Measurements from ENCODE around the gene LRRC73.

Gene LRRC73

DNA sequence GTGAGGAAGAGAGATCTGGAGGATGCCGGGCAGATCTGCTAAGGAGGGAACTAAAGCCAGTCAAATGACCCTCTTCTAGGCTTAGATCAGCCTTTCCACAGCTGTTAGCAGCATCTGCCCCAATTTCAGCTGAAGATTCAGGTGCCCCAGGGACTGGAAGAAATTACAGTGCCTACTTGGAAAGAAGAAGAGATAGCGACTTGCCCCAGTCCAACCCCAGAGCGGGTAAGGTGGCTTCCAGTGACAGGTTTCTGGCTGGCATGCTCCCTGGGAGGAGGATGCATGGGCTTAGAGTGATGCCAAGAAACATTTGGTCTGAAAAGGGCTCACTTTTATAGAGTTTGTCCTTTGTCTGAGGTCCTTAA is 32.2 kb downstream of the LRRC73 start:
- TF ChIP-seq, protein P1, sequence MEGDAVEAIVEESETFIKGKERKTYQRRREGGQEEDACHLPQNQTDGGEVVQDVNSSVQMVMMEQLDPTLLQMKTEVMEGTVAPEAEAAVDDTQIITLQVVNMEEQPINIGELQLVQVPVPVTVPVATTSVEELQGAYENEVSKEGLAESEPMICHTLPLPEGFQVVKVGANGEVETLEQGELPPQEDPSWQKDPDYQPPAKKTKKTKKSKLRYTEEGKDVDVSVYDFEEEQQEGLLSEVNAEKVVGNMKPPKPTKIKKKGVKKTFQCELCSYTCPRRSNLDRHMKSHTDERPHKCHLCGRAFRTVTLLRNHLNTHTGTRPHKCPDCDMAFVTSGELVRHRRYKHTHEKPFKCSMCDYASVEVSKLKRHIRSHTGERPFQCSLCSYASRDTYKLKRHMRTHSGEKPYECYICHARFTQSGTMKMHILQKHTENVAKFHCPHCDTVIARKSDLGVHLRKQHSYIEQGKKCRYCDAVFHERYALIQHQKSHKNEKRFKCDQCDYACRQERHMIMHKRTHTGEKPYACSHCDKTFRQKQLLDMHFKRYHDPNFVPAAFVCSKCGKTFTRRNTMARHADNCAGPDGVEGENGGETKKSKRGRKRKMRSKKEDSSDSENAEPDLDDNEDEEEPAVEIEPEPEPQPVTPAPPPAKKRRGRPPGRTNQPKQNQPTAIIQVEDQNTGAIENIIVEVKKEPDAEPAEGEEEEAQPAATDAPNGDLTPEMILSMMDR (IDR thresholded peaks at IDR 0.05; ENCODE audit: low read length, missing control alignments), result no peak
- no peak for DNase-seq (ENCODE audit: low read depth)
- H3K4me3 ChIP-seq (replicated peaks; ENCODE audit: low read depth, low read length), result peak overlapping the region; percentile 78

DNA sequence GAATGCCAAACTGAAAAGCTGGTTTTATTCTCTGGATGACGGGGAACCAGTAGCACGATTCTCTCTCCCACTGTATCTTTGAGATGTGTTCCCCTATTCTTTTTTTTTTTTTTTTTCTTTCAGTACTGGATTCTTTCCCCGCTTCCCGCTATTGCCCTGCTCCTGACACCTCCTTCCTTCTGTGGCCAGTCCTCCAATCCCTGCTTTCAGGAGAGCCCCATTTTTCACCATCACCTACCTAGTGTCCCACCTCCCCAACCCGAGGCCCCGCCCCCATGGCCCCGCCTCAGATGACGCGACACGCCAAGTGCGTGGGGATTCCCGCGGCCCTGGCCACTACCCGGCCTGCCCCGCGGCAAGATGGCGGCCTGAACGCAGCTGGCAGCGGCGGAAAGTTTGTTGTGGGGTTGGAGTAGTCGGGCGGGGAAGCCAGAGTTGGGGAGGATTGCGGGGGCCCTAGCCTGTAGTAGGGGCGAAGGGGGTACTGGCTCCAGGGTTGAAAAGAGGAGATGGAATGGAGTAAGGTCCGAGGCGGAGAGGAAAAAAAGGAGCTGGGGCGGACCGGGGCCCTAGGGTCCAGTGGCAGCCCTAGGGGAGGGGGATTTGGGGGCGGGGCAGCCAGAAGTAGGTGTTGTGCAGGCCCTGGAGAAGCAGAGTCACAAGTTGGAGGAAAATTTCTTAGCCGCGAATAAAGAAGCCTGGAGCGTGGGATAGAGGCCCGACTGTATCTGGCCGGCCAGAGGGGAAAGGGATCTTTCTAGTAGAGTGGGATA is 32.7 kb downstream of the LRRC73 start, which contains the start of gene TJAP1:
Gene TJAP1 (plus strand): TSS at position 336 of the 773 bp plus-strand sequence. CDS start 21,432 bp downstream, outside the sequence.
- TF ChIP-seq, protein P1 (IDR thresholded peaks at IDR 0.05; ENCODE audit: low read length, missing control alignments), result no peak
- peak; percentile 79 for DNase-seq (ENCODE audit: low read depth)

DNA sequence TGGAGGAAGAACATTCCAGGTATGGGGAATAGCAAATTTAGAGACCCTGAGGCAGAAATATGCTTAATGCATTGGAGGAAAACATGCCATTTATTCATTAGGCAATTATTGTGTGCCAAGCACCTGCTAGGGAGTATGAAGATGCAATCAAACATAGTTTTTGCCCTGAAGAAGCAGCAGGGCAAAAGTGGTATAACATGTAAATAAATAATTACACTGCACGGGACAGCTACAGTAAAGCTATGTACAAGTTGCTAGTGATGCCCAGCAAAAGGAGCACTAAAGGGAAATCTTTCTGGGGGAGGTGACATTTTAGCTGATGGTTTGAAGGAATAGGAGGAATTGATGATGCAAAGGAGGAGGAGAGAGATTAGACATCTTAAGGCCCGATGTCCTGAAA is 33.4 kb downstream of the LRRC73 start:
- no peak for DNase-seq (ENCODE audit: low read depth)
- TF ChIP-seq, protein P1 (IDR thresholded peaks at IDR 0.05; ENCODE audit: low read length, missing control alignments), result no peak
- H3K4me3 ChIP-seq (replicated peaks; ENCODE audit: low read depth, low read length), result peak overlapping the region; percentile 78

More for the DNA sequence above, 32.7 kb downstream of the LRRC73 start, which contains the start of gene TJAP1:
- H3K4me3 ChIP-seq (replicated peaks; ENCODE audit: low read depth, low read length), result peak within 1 kb of the TSS; percentile 78

DNA sequence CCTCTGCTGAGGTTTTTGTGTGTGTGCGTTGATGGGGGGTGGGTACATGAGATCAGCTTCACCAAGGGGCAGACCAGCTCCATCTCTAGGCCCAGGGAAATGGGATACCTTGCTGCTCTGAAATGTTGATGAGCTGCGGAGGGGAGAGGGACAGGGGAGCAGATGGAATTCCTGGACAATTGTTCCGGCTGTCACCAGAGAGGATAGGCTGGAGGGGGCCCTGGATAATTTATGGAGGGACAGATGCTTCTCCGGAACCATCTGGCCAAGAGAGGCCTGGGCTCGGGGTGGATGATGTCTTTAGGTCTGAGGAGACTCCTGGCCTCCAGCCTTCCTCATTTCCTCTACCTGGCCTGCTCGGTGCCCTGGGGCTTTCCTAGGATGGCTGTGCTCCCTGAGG is 34.6 kb downstream of the LRRC73 start:
- DNase-seq (ENCODE audit: low read depth), result no peak
- TF ChIP-seq, protein P1 (IDR thresholded peaks at IDR 0.05; ENCODE audit: low read length, missing control alignments), result no peak
- H3K4me3 ChIP-seq (replicated peaks; ENCODE audit: low read depth, low read length), result no peak overlapping the region

DNA sequence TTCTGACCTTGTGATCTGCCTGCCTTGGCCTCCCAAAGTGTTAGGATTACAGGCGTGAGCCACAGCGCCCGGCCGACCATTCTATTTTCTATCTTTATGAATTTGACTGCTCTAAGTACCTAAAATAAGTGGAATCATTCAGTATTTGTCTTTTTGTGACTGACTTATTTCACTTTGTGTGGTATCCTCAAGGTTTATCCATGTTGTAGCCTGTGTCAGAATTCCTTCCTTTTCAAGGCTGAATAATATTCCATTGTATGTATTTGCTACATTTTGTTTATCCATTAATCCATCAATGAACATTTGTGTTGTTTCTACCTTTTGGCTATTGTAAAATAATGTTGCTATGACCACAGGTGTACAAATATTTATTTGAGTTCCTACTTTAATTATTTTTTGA is 37.6 kb downstream of the LRRC73 start:
- DNase-seq (ENCODE audit: low read depth), result no peak
- H3K4me3 ChIP-seq (replicated peaks; ENCODE audit: low read depth, low read length), result no peak overlapping the region
- TF ChIP-seq, protein P1 (IDR thresholded peaks at IDR 0.05; ENCODE audit: low read length, missing control alignments), result no peak

DNA sequence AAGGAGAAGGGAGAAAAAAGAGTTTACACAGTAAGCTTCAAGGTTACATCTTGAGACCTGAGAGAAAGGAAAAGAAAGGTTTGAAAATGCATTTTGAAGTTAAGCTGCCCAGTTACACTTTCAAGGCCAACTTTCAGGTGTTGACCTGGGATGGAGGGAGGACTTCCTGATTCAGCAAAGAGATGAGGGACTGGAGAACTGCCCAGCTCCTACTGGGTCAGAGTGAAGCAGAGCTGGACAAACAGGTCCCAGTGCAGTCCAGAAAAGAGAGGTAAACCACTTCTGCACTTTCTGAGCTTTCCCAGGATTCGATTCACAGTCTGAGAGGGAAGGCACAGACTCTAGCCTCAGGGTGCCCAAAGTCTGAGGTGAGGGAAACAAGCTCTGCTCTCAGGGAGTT is 38.7 kb downstream of the LRRC73 start:
- TF ChIP-seq, protein P1 (IDR thresholded peaks at IDR 0.05; ENCODE audit: low read length, missing control alignments), result no peak
- no peak overlapping the region for H3K4me3 ChIP-seq (replicated peaks; ENCODE audit: low read depth, low read length)
- no peak for DNase-seq (ENCODE audit: low read depth)

DNA sequence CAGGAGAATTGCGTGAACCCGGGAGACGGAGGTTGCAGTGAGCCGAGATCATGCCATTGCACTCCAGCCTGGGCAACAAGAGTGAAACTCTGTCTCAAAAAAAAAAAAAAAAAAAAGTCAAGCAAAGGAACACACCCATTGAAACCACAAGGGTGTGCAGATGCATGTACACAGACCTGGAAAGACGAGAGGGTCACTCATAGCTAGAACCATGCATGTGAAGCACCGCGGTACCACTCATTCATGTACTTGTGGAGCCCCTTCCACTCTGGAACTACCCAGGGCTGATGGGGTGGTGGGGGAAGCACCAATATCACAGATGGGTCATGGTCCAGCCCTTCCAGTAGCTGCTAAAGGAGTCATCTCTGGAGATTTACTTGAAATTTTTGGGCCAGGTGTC is 40.2 kb downstream of the LRRC73 start:
- DNase-seq (ENCODE audit: low read depth), result no peak
- no peak overlapping the region for H3K4me3 ChIP-seq (replicated peaks; ENCODE audit: low read depth, low read length)
- TF ChIP-seq, protein P1 (IDR thresholded peaks at IDR 0.05; ENCODE audit: low read length, missing control alignments), result no peak

Data from fibroblast of pulmonary artery (primary cell).